ENCODE measurements around the gene SNRPD3.

The SNRPD3 gene

DNA sequence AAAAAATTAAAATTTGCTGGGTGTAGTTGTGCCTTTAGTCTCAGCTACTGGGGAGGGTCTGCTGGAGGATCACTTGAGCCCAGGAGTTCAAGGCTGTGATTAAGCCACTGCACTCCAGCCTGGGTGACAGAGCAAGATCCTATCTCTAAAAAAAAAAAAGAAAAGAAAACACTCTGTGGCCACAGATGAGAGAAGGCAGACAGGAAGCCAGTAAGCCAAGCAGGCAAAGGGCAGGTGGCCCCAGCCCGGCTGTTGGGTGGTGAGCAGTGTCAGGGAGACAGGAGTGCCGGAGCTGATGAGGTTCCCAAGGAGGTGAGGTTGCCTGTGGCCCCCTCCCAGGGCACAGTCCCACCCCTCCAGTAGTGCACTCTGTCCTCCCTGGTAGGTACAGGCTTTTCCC, 66.8 kb downstream of the SNRPD3 start:
- peak; percentile 30 for DNase-seq
